GM19099 (cell line): ENCODE data around the gene GJB6.

Experiments used
- POLR2A ChIP-seq: IDR thresholded peaks from 3 replicates; pipeline ENCODE4 v1.6.1; 2011; ENCODE audit warnings: low read depth; ENCODE audit not compliant: insufficient read length; ENCODE audit errors: extremely low read depth

The GJB6 gene

GRCh38 chr13:20177049-20177831, 54.9 kb downstream of the GJB6 start:
- no peak for TF ChIP-seq POLR2A

GRCh38 chr13:20175907-20176652, 56.0 kb downstream of the GJB6 start:
- no peak for TF ChIP-seq POLR2A

GRCh38 chr13:20175406-20175794, 56.7 kb downstream of the GJB6 start:
- TF ChIP-seq POLR2A, result no peak

- no peak for TF ChIP-seq POLR2A
These were observed 57.3 kb downstream of the GJB6 start for GRCh38 chr13:20174656-20175405.

- no peak for TF ChIP-seq POLR2A
These were observed 58.9 kb downstream of the GJB6 start for GRCh38 chr13:20173116-20173746.
